Endothelial cell of umbilical vein (primary cell): ENCODE data around the gene CDKL5. TPM values are rescaled to one million over a fixed set of nuclear protein-coding genes. Genes with fewer than 3 reads are reported as not detected.
"Not testable (repeated sequence)": the region's sequence is repeated elsewhere in the genome, so short reads cannot be mapped to it uniquely, and the experiment has no call there.

ENCODE experiments used
- BruUV-seq: library from RNA; stranded (reverse); fragments of 400-500 nt; replicated peaks from 2 replicates; lab custom pipeline; 2021; lab: Mats Ljungman, UMichigan
- CTCF ChIA-PET: fragments of 300-600, 350-600 bp; sonication (Branson Sonifier 250); formaldehyde crosslinking; loops from one replicate; lab custom pipeline; 2021; ENCODE audit warnings: antibody characterized with exemption, inconsistent platforms; lab: Charles Lee
- POLR2A ChIA-PET: fragments of 300-600, 350-600 bp; sonication (Branson Sonifier 250); formaldehyde crosslinking; loops from one replicate; lab custom pipeline; 2021; ENCODE audit warnings: antibody characterized with exemption, inconsistent platforms; lab: Charles Lee
- DNase-seq: peaks from one replicate; pipeline ENCODE4 v3.0.0-alpha.2; 2011; ENCODE audit warnings: low read depth, low spot score
- FAIRE-seq: peaks from 2 replicates; lab custom pipeline; 2011; peaks lifted over from hg19 to GRCh38; lab: Jason Lieb, UNC
- H2AFZ ChIP-seq: 2 replicates; pipeline ENCODE4 v1.6.0; 2012; ENCODE audit warnings: low read depth, low read length, control low read depth, inconsistent platforms
- H3K27ac ChIP-seq: 2 replicates; pipeline ENCODE4 v1.5.1; 2011; ENCODE audit warnings: low read depth, mild to moderate bottlenecking, control low read depth, low read length, moderate library complexity; ENCODE audit not compliant: insufficient read depth
- H3K27me3 ChIP-seq, 2 experiments: 2 replicates each; pipeline versions ENCODE4 v1.6.0 to v1.6.1; 2011; ENCODE audit warnings: low read length in 2 of 2, mixed read lengths in 1 of 2; ENCODE audit not compliant: control insufficient read depth in 2 of 2, insufficient read depth in 2 of 2
- H3K36me3 ChIP-seq, 2 experiments: 2 replicates in 1 of 2; 3 replicates in 1 of 2; pipeline ENCODE4 v1.5.1; 2011; ENCODE audit warnings: low read length in 2 of 2, mild to moderate bottlenecking in 1 of 2, moderate library complexity in 1 of 2; ENCODE audit not compliant: control insufficient read depth in 2 of 2, insufficient read depth in 2 of 2; ENCODE audit errors: extremely low read depth in 1 of 2
- H3K4me1 ChIP-seq: 3 replicates; pipeline ENCODE4 v1.5.1; 2011; ENCODE audit warnings: mild to moderate bottlenecking, low read length; ENCODE audit not compliant: control insufficient read depth, insufficient read depth; ENCODE audit errors: extremely low read depth
- H3K4me2 ChIP-seq: 2 replicates; pipeline ENCODE4 v1.6.1; 2011; ENCODE audit warnings: low read length, control low read depth, mixed read lengths; ENCODE audit not compliant: insufficient read depth
- H3K4me3 ChIP-seq, 3 experiments: fragments of 200-600 bp in 1 of 3; sonication (generic), shearing (Covaris generic) in 1 of 3; replicated peaks in 1 of 3; 2 replicates each; pipeline ENCODE4 v1.5.1; 2011 to 2016; ENCODE audit warnings: control low read depth in 3 of 3, low read length in 3 of 3, mild to moderate bottlenecking in 2 of 3, inconsistent platforms in 1 of 3, low read depth in 1 of 3, moderate library complexity in 1 of 3; ENCODE audit not compliant: insufficient read depth in 1 of 3
- H3K79me2 ChIP-seq: 2 replicates; pipeline ENCODE4 v1.6.0; 2012; ENCODE audit warnings: low read length, inconsistent platforms; ENCODE audit not compliant: control insufficient read depth, insufficient read depth
- H3K9ac ChIP-seq: replicated peaks from 2 replicates; pipeline ENCODE3; 2011; ENCODE audit warnings: low read length, control low read depth; ENCODE audit not compliant: insufficient read depth; ENCODE audit errors: extremely low read depth
- H3K9me1 ChIP-seq: replicated peaks from 3 replicates; pipeline ENCODE4 v1.6.0; 2011; ENCODE audit warnings: mild to moderate bottlenecking, low read length; ENCODE audit not compliant: control insufficient read depth, insufficient read depth; ENCODE audit errors: extremely low read depth
- H3K9me3 ChIP-seq: replicated peaks from 2 replicates; pipeline ENCODE4 v1.5.1; 2012; ENCODE audit warnings: low read length, inconsistent platforms; ENCODE audit not compliant: control insufficient read depth, insufficient read depth
- H4K20me1 ChIP-seq: replicated peaks from 2 replicates; pipeline ENCODE3; 2011; ENCODE audit warnings: mild to moderate bottlenecking, low read length; ENCODE audit not compliant: control insufficient read depth, insufficient read depth; ENCODE audit errors: extremely low read depth
- EZH2 ChIP-seq: IDR thresholded peaks from 2 replicates; pipeline ENCODE4 v1.6.1; 2012; ENCODE audit warnings: borderline replicate concordance, low read depth, mild to moderate bottlenecking, moderate library complexity, low read length, inconsistent platforms; ENCODE audit not compliant: severe bottlenecking
- FOS ChIP-seq: IDR thresholded peaks from 2 replicates; pipeline ENCODE4 v1.6.1; 2011; ENCODE audit warnings: mild to moderate bottlenecking, low read length, moderate library complexity, borderline replicate concordance; ENCODE audit not compliant: insufficient read depth
- GATA2 ChIP-seq: IDR thresholded peaks from 2 replicates; pipeline ENCODE4 v1.7.0; 2011; ENCODE audit warnings: low read depth, mild to moderate bottlenecking, moderate library complexity, mixed read lengths, low read length; ENCODE audit not compliant: insufficient read length, insufficient read depth
- JUN ChIP-seq: IDR thresholded peaks from 2 replicates; pipeline ENCODE4 v1.6.1; 2011; ENCODE audit warnings: borderline replicate concordance, low read depth; ENCODE audit not compliant: insufficient read length, insufficient read depth
- MAX ChIP-seq: IDR thresholded peaks from 2 replicates; pipeline ENCODE4 v1.6.1; 2011; ENCODE audit not compliant: insufficient read depth, insufficient read length
- MYC ChIP-seq: IDR thresholded peaks from one replicate; pipeline ENCODE4 v1.6.1; 2011; ENCODE audit warnings: mild to moderate bottlenecking, low read depth, low read length
- POLR2A ChIP-seq: IDR thresholded peaks from 2 replicates; pipeline ENCODE4 v1.6.1; 2012; ENCODE audit warnings: low read depth, mild to moderate bottlenecking, control low read depth, low read length
- POLR2AphosphoS5 ChIP-seq: IDR thresholded peaks from 2 replicates; pipeline ENCODE4 v1.6.1; 2012; ENCODE audit warnings: low read depth, mild to moderate bottlenecking, control low read depth, low read length, moderate library complexity; ENCODE audit not compliant: insufficient read depth
- dilution Hi-C: fragments of 300-500 bp; cut with MboI; formaldehyde crosslinking; loops from one replicate; pipeline ENCODE4 v1.15.0; 2019; ENCODE audit warnings: low sequenced_read_pairs; ENCODE audit not compliant: extremely low pct_ligation_motif_present
- intact Hi-C: fragments of 100-400 bp; cut with micrococcal nuclease; formaldehyde crosslinking; loops from one replicate; pipeline ENCODE4 v1.10.0; 2022
- polyA plus RNA-seq, 4 experiments: library from polyadenylated mRNA; depleted of rRNA in 3 of 4; stranded (reverse) in 3 of 4; unstranded in 1 of 4; fragments of >200 nt; gene quantifications; 2 replicates each; pipeline versions ENCODE4 v1.2.1 to v1.2.3, GENCODE V29; 2011 to 2012; ENCODE audit warnings: missing spikeins in 1 of 4
- total RNA-seq: library from RNA; stranded (reverse); gene quantifications from 2 replicates; pipeline ENCODE4 v1.2.3, GENCODE V29; 2021
- TF ChIP-seq, protein P1 (sequence below), 2 donors: IDR thresholded peaks; 1 replicate in 1 of 2; 2 replicates in 1 of 2; pipeline ENCODE4 v1.5.1; 2011; ENCODE audit warnings: low read length in 2 of 2, mild to moderate bottlenecking in 2 of 2, moderate library complexity in 2 of 2, control low read depth in 1 of 2, inconsistent platforms in 1 of 2, low read depth in 1 of 2; ENCODE audit not compliant: insufficient read depth in 1 of 2; ENCODE audit errors: extremely low read depth in 1 of 2

CDKL5 gene
- total and polyA plus RNA-seq, 2 donors (not counting 3 experiments of a cell fraction or from before 2014, with no cell fraction given), result 1.5 to 4.3 TPM

DNA sequence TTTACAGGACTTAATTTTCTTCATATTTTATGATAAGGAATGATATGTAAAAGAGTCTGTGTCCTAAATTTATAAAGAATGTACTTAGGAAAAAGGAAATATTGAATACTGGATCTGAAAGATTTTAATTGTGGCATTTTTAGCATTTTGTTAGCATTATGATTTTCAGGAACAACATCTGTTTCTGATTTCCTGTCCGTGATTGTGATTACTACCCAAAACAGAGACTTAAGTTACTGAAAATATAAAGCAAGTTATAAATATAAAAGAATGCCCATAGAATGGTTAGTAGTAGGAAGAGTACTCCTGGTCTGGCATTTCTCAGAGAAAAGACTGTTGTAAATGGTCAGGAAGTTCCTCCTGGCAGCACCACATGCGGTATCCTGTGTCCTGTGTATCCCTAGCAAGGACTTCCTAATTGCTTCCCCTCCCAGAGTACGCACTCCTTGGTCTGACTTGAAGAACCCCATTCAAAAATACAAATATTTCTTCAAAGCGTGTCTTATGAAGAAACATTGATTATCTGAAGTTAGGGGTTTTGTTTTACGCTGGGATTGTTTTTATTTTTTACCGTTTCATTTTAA lies 157.6 kb downstream of the CDKL5 start:
- Histone ChIP-seq H3K4me1 (peaks cover 3% of the 10 kb centered on the region), H3K9me1 (no peaks in the 10 kb centered on the region), H3K27me3 (no peaks in the 10 kb centered on the region), H3K9me3 (no peaks in the 10 kb centered on the region), H3K4me2 (peak overlapping the region; percentile 17), H3K9ac (no peak overlapping the region), H3K79me2 (no peaks in the 10 kb centered on the region), H3K36me3 (no peaks in the 10 kb centered on the region), H3K27ac (no peak overlapping the region), H3K4me3 (no peak overlapping the region), H2AFZ (no peak overlapping the region), H4K20me1 (no peaks in the 10 kb centered on the region)
- CTCF ChIA-PET, result no interaction called here
- TF ChIP-seq POLR2AphosphoS5 (no peak), POLR2A (no peak), MAX (no peak), EZH2 (no peak), JUN (no peak), FOS (no peak), MYC (no peak), GATA2 (no peak)
- TF ChIP-seq, protein P1, sequence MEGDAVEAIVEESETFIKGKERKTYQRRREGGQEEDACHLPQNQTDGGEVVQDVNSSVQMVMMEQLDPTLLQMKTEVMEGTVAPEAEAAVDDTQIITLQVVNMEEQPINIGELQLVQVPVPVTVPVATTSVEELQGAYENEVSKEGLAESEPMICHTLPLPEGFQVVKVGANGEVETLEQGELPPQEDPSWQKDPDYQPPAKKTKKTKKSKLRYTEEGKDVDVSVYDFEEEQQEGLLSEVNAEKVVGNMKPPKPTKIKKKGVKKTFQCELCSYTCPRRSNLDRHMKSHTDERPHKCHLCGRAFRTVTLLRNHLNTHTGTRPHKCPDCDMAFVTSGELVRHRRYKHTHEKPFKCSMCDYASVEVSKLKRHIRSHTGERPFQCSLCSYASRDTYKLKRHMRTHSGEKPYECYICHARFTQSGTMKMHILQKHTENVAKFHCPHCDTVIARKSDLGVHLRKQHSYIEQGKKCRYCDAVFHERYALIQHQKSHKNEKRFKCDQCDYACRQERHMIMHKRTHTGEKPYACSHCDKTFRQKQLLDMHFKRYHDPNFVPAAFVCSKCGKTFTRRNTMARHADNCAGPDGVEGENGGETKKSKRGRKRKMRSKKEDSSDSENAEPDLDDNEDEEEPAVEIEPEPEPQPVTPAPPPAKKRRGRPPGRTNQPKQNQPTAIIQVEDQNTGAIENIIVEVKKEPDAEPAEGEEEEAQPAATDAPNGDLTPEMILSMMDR (IDR thresholded peaks at IDR 0.05; ENCODE audit: extremely low read depth in 1 of 2, insufficient read depth in 1 of 2, low read depth in 1 of 2, low read length in 2 of 2), result no peak
- POLR2A ChIA-PET, result no interaction called here
- intact Hi-C loops, result loop anchor here (10.0 kb wide), 1 partner anchor 158 kb away; the partner anchor contains the start of gene CDKL5
- FAIRE-seq (peak; percentile 89), DNase-seq (peak; percentile 36)
- dilution Hi-C loops, result no loop called here
- BruUV-seq, result no TSS peak

DNA sequence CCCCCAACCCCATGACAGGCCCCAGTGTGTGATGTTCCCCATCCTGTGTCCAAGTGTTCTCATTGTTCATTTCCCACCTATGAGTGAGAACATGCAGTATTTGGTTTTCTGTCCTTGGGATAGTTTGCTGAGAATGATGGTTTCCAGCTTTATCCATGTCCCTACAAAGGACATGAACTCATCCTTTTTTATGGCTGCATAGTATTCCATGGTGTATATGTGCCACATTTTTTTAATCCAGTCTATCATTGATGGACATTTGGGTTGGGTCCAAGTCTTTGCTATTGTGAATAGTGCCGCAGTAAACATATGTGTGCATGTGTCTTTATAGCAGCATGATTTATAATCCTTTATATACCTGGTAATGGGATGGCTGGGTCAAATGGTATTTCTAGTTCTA lies 163.9 kb downstream of the CDKL5 start:
- H3K36me3 ChIP-seq, H3K9ac ChIP-seq, H3K27me3 ChIP-seq, H4K20me1 ChIP-seq, dilution Hi-C loops, H3K79me2 ChIP-seq, H3K4me3 ChIP-seq, POLR2A ChIA-PET, CTCF ChIA-PET, H3K9me3 ChIP-seq, FAIRE-seq, H3K4me2 ChIP-seq, H3K4me1 ChIP-seq, DNase-seq, H3K9me1 ChIP-seq, BruUV-seq, H2AFZ ChIP-seq, H3K27ac ChIP-seq: not testable (repeated sequence)
- intact Hi-C loops, result loop anchor here (10.0 kb wide), 1 partner anchor 164 kb away; the partner anchor contains the start of gene CDKL5
